NCI-H748 (cell line): ENCODE measurements around the gene SLC1A4.

Source experiments
- DNase-seq: peaks from one replicate; lab custom pipeline; 2025; ENCODE audit not compliant: unreplicated experiment; lab: John Stamatoyannopoulos, UW

SLC1A4 gene

GRCh38 chr2:65070172-65070830 is 81.1 kb downstream of the SLC1A4 start:
- no peak for DNase-seq

- no peak for DNase-seq
These were observed 81.7 kb downstream of the SLC1A4 start for GRCh38 chr2:65070856-65071255.

GRCh38 chr2:65071499-65072180 is 82.4 kb downstream of the SLC1A4 start:
- DNase-seq: no peak

- no peak for DNase-seq
These were observed 83.2 kb downstream of the SLC1A4 start for GRCh38 chr2:65072181-65072970.
